Loucy (cell line): ENCODE results near the gene SLC5A12.

Experiments used
- H2AFZ ChIP-seq: fragments of 200-600 bp; sonication (generic); 2 replicates; pipeline ENCODE4 v1.6.0; 2016; ENCODE audit warnings: antibody characterized with exemption, mild to moderate bottlenecking, low read length, moderate library complexity
- H3F3A ChIP-seq: fragments of 200-600 bp; 2 replicates; pipeline ENCODE4 v1.6.0; 2016; ENCODE audit warnings: antibody characterized with exemption, low read depth, mild to moderate bottlenecking
- H3K27me3 ChIP-seq: fragments of 200-600 bp; sonication (generic); 2 replicates; pipeline ENCODE4 v1.6.1; 2014; ENCODE audit warnings: low read length, mild to moderate bottlenecking; ENCODE audit not compliant: insufficient read depth, poor library complexity, severe bottlenecking
- H3K36me3 ChIP-seq: fragments of 200-600 bp; sonication (generic); 2 replicates; pipeline ENCODE4 v1.6.1; 2016; ENCODE audit warnings: low read length; ENCODE audit not compliant: insufficient read depth
- H3K4me1 ChIP-seq: fragments of 200-600 bp; sonication (generic); 2 replicates; pipeline ENCODE4 v1.5.1; 2014; ENCODE audit warnings: low read length, mild to moderate bottlenecking; ENCODE audit not compliant: insufficient read depth, poor library complexity, severe bottlenecking
- H3K4me2 ChIP-seq: fragments of 200-600 bp; sonication (generic); 2 replicates; pipeline ENCODE4 v1.6.0; 2014; ENCODE audit warnings: antibody characterized with exemption, low read length, low read depth, mild to moderate bottlenecking; ENCODE audit not compliant: poor library complexity, severe bottlenecking
- H3K4me3 ChIP-seq: fragments of 200-600 bp; sonication (generic); 2 replicates; pipeline ENCODE4 v1.5.1; 2014; ENCODE audit warnings: low read length, mild to moderate bottlenecking, mixed read lengths; ENCODE audit not compliant: poor library complexity, severe bottlenecking
- H3K79me2 ChIP-seq: fragments of 200-600 bp; sonication (generic); 2 replicates; pipeline ENCODE4 v1.6.1; 2014; ENCODE audit warnings: low read length; ENCODE audit not compliant: insufficient read depth
- H3K9ac ChIP-seq: fragments of 200-600 bp; sonication (generic); 2 replicates; pipeline ENCODE4 v1.6.0; 2014; ENCODE audit warnings: mild to moderate bottlenecking, low read depth, low read length, moderate library complexity; ENCODE audit not compliant: poor library complexity, severe bottlenecking
- H3K9me2 ChIP-seq: fragments of 200-600 bp; sonication (generic); replicated peaks from 2 replicates; pipeline ENCODE4 v1.6.1; 2016; ENCODE audit warnings: low read depth, low read length, mixed read lengths
- H3K9me3 ChIP-seq: fragments of 200-600 bp; sonication (generic); 2 replicates; pipeline ENCODE4 v1.6.1; 2014; ENCODE audit warnings: mild to moderate bottlenecking, antibody characterized with exemption, low read length, low read depth; ENCODE audit not compliant: insufficient read depth
- H4K20me1 ChIP-seq: fragments of 200-600 bp; sonication (generic); 2 replicates; pipeline ENCODE4 v1.6.0; 2014; ENCODE audit warnings: antibody characterized with exemption, low read length, mild to moderate bottlenecking; ENCODE audit not compliant: insufficient read depth, poor library complexity, severe bottlenecking
- EZH2phosphoT487 ChIP-seq: fragments of 200-600 bp; IDR thresholded peaks from 2 replicates; pipeline ENCODE4 v1.6.1; 2018; ENCODE audit warnings: antibody characterized with exemption, mild to moderate bottlenecking, moderate library complexity, borderline replicate concordance
- TF ChIP-seq, protein P1 (sequence below): fragments of 200-600 bp; sonication (generic); conservative IDR thresholded peaks from 2 replicates; pipeline ENCODE4 v1.5.1; 2014; ENCODE audit warnings: mild to moderate bottlenecking, antibody characterized with exemption, low read length

SLC5A12 gene

DNA sequence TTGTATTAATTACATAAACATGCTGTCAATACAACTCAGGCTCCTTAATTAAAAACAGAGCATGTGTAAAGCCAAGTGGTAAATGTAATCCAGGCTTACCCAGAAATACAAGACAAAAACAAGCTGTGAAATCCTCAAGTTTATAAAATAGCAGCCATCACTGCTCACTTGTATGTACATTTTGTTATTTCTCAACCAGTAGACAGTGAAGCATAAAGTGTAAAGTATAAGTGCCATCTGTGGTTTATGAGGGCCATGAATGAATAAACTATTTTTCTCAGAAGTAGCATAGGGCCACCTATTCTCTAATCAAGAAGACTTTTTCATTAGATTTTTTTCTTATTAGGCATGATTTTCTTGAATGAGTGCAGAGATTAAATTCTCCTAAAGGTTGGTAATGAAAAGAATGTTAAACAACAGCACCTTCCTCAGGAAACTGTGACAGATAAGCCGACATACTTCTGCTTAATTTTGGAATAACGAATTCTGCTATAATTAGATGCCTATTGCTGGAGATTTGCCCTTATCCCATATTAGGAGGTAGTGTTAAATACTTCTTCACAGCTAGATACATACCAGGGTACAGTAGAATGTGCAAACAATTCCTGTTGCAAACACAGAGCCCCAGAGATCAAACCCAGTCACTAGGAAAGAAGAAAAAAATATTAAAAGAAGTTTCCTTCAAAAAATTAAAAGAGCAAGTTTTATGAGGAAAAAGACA is 13.0 kb downstream of the SLC5A12 start:
- Histone ChIP-seq H3K4me1 (no peaks in the 10 kb centered on the region), H3K9me3 (no peaks in the 10 kb centered on the region), H3K4me3 (no peak overlapping the region), H3K79me2 (no peaks in the 10 kb centered on the region), H2AFZ (no peak overlapping the region), H3K4me2 (no peak overlapping the region), H3K9me2 (no peaks in the 10 kb centered on the region), H3K36me3 (no peaks in the 10 kb centered on the region), H4K20me1 (no peaks in the 10 kb centered on the region), H3K9ac (no peak overlapping the region), H3K27me3 (no peaks in the 10 kb centered on the region), H3F3A (no peaks in the 10 kb centered on the region)
- TF ChIP-seq EZH2phosphoT487 = no peak
- TF ChIP-seq, protein P1, sequence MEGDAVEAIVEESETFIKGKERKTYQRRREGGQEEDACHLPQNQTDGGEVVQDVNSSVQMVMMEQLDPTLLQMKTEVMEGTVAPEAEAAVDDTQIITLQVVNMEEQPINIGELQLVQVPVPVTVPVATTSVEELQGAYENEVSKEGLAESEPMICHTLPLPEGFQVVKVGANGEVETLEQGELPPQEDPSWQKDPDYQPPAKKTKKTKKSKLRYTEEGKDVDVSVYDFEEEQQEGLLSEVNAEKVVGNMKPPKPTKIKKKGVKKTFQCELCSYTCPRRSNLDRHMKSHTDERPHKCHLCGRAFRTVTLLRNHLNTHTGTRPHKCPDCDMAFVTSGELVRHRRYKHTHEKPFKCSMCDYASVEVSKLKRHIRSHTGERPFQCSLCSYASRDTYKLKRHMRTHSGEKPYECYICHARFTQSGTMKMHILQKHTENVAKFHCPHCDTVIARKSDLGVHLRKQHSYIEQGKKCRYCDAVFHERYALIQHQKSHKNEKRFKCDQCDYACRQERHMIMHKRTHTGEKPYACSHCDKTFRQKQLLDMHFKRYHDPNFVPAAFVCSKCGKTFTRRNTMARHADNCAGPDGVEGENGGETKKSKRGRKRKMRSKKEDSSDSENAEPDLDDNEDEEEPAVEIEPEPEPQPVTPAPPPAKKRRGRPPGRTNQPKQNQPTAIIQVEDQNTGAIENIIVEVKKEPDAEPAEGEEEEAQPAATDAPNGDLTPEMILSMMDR = no peak

DNA sequence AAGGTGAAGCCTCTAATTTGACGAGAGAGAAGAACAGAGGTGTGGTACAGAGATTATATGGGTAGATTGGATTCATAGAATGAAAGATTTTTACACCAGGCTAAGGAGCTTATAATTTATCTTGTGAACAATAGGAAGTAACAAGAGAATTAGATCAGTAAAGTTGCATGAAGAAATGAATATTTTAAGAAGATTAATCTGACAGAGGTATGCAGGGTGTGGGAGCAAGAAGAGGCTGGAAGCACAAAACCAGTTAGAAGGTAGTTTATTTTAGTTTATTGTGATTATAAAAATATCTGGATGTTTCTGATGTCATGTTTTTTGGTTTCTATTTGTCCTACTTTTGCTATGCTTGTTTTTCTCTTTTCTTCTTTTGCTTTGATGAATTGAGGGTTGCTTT is 15.7 kb downstream of the SLC5A12 start:
- Histone ChIP-seq H3K36me3 (no peaks in the 10 kb centered on the region), H3K9me2 (no peaks in the 10 kb centered on the region), H3K9ac (no peak overlapping the region), H3K4me3 (no peak overlapping the region), H3K79me2 (no peaks in the 10 kb centered on the region), H2AFZ (no peak overlapping the region), H3K9me3 (no peaks in the 10 kb centered on the region), H4K20me1 (no peaks in the 10 kb centered on the region), H3K4me1 (no peaks in the 10 kb centered on the region), H3K4me2 (no peak overlapping the region), H3F3A (no peaks in the 10 kb centered on the region), H3K27me3 (no peaks in the 10 kb centered on the region)
- TF ChIP-seq EZH2phosphoT487 = no peak
- TF ChIP-seq, protein P1 = no peak

DNA sequence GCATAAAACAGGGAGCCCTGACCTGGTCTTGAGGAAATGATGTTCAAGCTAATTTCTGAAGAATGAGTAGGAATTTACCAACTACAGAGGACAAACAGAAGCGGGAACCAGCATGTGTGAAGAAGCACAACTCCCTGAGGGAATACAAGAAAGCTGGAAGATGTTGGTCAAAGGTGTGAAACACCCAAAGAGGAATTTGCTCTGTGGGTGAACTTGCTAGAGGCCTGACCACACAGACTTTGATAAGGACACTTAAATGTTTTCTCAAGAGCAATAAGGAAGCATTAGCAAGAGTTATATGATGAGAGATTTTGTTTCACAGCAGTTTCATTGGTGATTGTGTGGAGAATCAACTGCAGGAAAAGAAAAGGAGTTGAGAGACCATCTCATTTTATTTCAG is 17.6 kb downstream of the SLC5A12 start:
- H3K9me2 ChIP-seq = no peaks in the 10 kb centered on the region
- H4K20me1 ChIP-seq = no peaks in the 10 kb centered on the region
- no peak for TF ChIP-seq EZH2phosphoT487
- TF ChIP-seq, protein P1 = no peak
- peaks cover 8% of the 10 kb centered on the region for H3K4me1 ChIP-seq
- no peaks in the 10 kb centered on the region for H3K9me3 ChIP-seq
- H3K4me3 ChIP-seq = no peak overlapping the region
- H3K9ac ChIP-seq = no peak overlapping the region
- no peaks in the 10 kb centered on the region for H3K27me3 ChIP-seq
- peak overlapping the region; percentile 46; the same call in 1 of the 2 replicates for H2AFZ ChIP-seq
- no peaks in the 10 kb centered on the region for H3K79me2 ChIP-seq
- no peaks in the 10 kb centered on the region for H3K36me3 ChIP-seq
- no peak overlapping the region for H3K4me2 ChIP-seq
- no peaks in the 10 kb centered on the region for H3F3A ChIP-seq
